ENCODE data around the gene LPCAT1.
"Not testable (repeated sequence)": the region's sequence is repeated elsewhere in the genome, so short reads cannot be mapped to it uniquely, and the experiment has no call there.

The LPCAT1 gene

DNA sequence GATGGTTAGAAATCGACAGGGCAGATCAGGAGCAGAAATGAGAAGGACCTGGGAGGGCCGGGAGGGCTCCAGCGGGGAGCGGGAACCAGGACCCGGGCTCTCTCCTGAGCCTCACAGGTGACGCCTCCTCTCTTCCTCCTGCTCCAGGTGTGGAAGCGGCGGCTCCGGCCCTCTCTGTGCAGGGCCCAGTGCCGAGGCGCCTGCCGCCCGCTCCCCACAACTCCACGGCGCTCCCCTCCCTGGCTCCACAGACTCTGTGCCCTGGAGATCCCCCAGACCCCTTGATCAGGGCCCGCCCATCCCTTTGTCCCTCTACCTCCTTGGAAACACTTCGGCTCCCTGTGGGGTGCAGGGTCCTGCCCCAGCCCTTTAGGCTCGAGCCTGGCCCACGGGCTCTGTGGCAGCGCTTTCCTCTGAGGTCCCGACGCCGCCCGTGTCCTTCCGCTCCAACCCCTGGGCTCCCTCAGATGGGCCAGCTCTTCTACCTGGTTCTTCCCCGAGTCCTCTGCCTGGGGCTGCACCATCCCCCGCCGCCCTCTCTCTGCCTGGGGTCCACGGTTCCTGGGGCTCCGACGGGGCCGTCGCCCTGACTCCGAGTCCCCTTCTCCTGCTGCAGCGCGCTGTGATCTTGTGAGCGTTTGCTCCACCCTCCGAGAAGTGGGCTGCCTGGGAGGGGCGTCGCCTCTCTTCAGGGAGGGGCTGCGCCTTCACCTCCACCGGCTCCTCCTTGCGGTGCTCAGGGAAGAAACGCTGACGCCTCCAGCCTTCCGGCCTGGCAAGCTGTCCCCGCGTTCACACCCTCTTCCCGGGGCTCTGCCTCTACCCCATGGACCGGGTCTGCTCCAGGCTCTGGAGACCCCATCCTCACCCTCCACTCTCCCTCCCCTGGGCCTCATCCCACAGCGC, 56.2 kb downstream of the LPCAT1 start:
- DNase-seq (ENCODE audit: low read depth, low spot score), result no peak

- DNase-seq (ENCODE audit: low read depth, low spot score), result no peak
These were observed 57.0 kb downstream of the LPCAT1 start for GRCh38 chr5:1466631-1467265.

DNA sequence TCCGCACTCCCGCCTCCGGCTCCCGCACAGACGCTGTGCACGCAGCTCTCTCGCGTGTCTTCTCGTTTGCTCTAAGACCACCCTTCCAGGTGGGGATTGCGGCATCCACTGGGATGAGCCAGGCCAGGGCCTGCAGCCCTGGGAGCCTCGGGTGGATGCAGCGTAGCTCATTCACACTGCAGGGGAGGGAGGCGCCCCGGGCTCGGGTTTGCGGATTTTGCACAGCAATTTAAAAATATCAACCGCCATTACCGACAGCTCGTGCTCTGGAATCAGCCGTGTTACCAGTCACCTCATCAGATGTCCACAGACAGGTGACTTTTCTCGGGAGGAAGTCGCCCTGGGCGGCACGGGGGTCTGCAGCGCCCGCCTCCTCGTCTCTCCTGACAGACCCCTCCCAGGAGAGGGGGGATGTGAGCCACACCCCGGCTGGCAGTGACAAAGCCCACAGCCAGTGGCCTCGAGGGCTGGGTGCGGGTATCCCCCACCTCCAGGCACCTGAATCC, 57.7 kb downstream of the LPCAT1 start:
- DNase-seq (ENCODE audit: low read depth, low spot score), result no peak

GRCh38 chr5:1465117-1465516, 58.6 kb downstream of the LPCAT1 start:
- DNase-seq (ENCODE audit: low read depth, low spot score), result no peak

- no peak for DNase-seq (ENCODE audit: low read depth, low spot score)
These were observed 59.2 kb downstream of the LPCAT1 start for GRCh38 chr5:1464511-1464910.

DNA sequence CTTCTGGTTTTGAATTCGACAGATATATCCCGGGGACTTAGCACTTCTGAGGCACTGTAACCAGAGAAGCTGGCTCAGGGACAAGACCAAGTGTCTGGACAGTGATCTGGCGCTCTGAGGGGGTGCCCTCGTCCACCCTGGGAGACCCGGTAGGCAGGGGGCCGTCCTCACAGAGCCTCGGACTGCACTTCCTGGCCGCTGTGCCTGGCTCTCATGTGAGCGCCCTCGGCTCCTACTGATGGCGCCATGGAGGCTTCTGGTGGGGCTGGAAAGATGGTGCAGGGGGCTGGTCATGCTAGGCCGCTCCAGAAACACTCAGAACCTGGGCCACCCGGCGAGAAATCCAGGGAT, 59.7 kb downstream of the LPCAT1 start:
- DNase-seq (ENCODE audit: low read depth, low spot score), result no peak

DNA sequence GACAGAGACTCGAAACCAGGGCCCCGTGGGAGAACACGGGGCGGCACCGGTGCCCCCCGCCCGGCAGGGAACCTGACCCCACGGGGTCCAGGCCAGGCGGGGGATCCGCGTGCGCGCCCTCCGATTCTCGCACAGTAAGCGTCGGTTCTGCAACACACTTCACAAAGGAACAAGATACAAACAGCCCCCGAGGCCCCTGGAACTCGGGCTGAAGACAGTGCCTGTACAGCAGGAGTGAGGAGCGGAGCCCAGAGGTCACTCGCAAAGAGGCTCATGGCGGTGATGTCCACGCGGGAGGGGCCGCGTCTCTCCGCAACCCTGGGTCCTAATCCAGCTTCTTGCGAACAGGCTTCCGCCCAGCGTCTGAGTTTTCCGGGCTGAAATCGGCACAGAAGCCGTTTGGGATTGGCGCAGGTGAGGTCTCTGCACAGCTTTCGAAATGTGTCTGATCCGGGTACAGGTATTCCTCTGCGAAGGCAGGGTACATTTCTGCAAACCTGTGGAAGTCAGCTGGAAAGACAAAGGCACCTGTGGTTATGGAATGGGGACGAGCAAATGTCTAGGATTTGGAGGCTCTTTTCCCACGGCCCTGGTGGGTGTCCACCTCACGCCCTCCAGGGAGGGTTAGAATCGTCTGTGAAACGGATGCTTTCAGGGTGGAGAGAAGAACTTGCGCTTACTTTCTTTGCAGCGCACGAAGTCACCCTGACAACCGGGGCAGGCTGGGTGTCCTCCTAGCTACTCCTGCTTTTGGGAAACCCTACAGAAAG, 60.2 kb downstream of the LPCAT1 start:
- no peak for DNase-seq (ENCODE audit: low read depth, low spot score)

- peak; percentile 60 for DNase-seq (ENCODE audit: low read depth, low spot score)
These were observed 61.4 kb downstream of the LPCAT1 start for GRCh38 chr5:1462358-1462757.

DNA sequence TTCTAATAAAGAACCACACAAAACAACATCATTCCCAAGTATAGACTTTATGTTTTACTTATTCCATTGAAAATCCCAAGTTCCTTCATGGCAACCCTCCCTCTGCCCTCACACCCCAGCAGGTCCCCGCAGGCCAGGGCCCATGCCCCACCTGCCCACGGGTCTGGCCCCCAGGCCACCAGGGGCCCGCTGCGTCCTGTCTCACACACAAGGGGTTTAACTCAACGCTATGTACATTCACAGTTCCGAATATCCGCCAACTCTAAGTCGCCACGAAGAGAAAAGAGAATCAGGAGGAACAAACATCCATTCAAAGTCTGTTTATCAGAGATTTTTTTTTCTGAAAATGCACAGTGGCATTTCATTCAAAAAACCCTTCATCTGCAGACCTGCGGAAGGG, 62.4 kb downstream of the LPCAT1 start:
- no peak for DNase-seq (ENCODE audit: low read depth, low spot score)

DNA sequence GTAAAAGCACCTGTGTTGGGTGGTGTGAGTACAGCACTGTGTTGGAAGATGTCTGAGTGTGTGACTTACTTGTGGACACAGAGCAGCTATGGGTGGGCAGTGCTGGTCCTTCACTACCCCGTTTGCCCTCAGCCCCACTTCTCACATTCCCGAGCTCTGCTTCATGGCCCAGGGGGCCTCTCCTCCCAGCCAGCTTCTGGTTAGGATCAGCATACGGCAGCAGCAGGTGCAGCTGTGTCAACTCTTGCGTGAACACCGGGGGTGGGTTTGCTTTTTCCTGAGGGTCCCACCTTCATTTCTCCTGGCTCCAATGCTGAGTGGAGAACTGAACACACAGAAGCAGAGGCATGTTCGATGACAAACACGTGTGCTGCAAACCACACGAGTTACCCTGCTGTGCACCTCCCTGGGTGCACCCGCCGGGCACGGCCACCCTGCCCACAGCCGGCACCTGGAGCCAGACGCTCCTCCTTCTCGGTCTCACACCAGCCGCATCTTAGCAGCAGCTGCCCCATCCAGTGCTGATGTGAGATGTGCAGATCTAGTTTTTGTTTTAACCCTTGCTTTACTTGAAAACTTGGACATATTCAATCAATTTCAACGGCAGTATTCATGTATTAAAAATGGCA, 63.6 kb downstream of the LPCAT1 start:
- DNase-seq (ENCODE audit: low read depth, low spot score), result no peak

DNA sequence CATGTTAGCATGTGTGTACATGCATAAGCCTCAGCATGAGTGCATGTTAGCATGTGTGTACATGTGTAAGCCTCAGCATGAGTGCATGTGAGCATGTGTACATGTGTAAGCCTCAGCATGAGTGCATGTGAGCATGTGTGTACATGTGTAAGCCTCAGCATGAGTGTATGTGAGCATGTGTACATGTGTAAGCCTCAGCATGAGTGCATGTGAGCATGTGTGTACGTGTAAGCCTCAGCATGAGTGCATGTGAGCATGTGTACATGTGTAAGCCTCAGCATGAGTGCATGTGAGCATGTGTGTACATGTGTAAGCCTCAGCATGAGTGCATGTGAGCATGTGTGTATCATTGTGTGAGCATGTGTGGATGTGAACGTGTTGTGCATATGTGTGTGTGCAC, 64.3 kb downstream of the LPCAT1 start:
- not testable (repeated sequence) for DNase-seq (ENCODE audit: low read depth, low spot score)

- DNase-seq (ENCODE audit: low read depth, low spot score), result not testable (repeated sequence)
These were observed 67.5 kb downstream of the LPCAT1 start for GRCh38 chr5:1456110-1456881.

GRCh38 chr5:1453613-1454012, 70.1 kb downstream of the LPCAT1 start:
- no peak for DNase-seq (ENCODE audit: low read depth, low spot score)

- no peak for DNase-seq (ENCODE audit: low read depth, low spot score)
These were observed 74.6 kb downstream of the LPCAT1 start for GRCh38 chr5:1449081-1449630.

GRCh38 chr5:1448511-1449011, 75.2 kb downstream of the LPCAT1 start:
- no peak for DNase-seq (ENCODE audit: low read depth, low spot score)

DNA sequence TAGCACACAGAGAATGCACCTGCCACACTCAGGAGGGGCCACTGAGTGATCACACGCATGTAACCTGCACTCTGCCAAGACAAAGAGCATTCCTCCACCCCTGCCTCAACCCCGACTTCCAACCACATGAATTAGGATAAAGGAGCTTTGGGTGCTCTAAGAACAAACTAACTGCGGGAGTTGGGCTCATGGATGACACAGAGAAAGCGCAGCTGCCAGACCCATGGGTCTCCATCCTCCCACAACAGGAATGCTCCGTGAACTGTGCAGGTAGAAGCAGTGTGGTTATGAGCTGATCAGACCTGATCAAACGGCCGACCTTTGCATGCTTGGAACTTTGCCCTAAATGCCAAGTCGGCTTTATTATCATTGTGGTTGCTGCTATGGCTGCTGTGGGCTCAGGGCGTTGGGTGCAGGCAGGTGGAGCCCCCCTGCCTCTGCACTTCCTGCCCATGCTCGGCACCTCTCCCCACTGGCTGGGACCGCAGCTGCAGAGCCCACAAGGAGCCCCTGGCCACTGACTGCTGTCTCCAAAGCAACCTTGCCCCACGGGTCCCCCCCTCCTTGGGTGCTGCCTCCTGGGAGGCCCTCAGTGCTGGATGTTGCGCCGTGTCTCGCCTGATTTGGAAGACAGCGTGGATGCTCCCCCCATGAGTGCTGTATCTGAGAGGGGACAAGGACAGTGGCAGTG, 75.9 kb downstream of the LPCAT1 start:
- DNase-seq (ENCODE audit: low read depth, low spot score), result no peak

DNA sequence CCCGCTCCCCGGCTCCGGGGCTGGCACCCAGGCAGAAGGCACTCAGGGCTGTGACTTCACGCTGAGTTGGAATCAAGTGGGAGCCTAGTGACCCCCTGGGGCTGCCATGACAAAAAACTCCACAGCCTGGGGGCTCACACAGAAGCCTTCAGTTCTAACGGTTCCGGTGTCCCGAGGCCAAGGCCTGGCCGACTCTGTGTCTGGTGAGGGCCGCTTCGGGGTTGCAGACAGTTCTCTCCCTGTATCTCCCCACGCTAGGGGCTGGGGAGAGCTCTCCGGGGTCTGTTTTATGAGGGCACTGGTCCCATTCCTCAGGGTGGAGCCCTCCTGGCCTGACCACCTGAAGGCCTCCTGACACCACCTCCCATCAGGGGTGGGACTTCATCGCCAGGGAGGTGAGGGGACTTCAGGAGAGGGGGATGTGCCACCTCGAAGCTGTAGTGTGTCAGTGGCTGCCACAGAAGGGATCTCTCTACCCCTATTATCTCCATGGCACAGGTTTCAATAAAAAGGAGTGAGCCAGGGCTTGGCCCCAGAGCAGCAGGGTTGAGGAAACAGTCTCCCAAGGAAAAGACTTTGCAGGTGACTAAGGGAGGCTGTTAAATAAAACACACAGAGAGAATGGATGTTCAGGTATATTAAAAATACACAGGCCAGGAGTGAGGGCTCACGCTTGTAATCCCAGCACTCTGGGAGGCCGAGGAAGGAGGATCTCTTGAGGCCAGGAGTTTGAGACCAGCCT, 77.0 kb downstream of the LPCAT1 start:
- no peak for DNase-seq (ENCODE audit: low read depth, low spot score)

DNA sequence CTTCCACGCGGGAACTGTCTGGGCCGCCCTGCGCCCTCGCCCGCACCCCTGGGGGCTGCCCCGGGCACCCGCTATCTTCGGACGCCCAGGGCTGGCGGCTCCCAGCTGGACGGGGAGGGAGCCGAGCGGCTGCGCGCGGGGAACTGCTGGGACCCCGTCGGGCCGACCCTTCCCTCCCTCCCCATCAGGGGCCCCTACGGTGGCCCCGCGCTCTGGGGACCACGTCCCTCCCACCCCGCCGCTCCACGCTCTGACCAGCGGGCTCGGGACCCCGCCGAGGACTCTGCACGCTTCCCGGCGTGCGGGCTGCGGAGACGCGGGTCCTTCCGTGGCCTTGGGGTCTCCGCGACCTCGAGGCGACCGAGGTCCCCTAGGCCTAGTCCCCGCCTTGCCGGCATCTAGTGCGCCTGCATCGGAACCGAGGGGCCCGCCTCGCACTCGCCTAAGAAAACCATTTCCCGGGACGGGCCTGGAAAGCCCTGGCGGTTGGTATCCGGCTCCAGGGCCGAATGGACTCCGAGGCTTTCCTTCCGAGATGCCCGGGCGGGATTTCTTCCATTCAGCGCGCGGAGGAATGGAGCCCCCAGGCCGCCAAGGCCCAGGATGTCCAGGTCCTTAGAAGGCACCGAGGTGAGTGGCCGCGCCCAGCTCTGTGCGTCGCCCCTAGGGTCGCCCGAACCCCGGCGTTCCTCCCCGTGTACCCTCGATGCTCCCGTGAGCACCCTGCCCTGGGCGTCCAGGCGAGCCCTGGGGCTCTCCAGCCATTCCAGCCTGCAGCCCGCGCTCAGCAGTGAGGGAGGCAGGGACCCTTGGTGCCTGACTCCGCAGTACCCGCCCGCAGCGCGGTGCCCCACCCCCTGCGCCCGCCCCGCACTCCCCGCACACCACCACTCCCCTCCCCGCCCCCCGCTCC, 77.8 kb downstream of the LPCAT1 start:
- peak; percentile 32 for DNase-seq (ENCODE audit: low read depth, low spot score)

All from ELF-1 (cell line).